HepG2 (cell line): ENCODE results near the gene MADCAM1. TPM values are rescaled to one million over a fixed set of nuclear protein-coding genes. Genes with fewer than 3 reads are reported as not detected.

Experiments used
- ATAC-seq: fragments of 200-7000 bp; cut with Tn5 transposase; 3 replicates; pipeline ENCODE4 v1.9.1; 2020; ENCODE audit warnings: mild to moderate bottlenecking, moderate library complexity
- BruUV-seq: library from RNA; stranded (reverse); fragments of 400-500 nt; replicated peaks from 2 replicates; lab custom pipeline; 2021; lab: Mats Ljungman, UMichigan
- CTCF ChIA-PET: fragments of 300-600 bp; formaldehyde crosslinking; extraction: SDS; loops from one replicate; lab custom pipeline; 2021; ENCODE audit warnings: low total read pairs, inconsistent platforms, low intra/inter-chr PET ratio; lab: Yijun Ruan, JAX
- POLR2A ChIA-PET: fragments of 350-600 bp; sonication (Branson Sonifier 250); formaldehyde crosslinking; loops from one replicate; lab custom pipeline; 2020; ENCODE audit warnings: antibody characterized with exemption, inconsistent platforms; lab: Yijun Ruan, JAX
- DNase-seq: peaks from one replicate; pipeline ENCODE4 v3.0.0-alpha.2; 2015; ENCODE audit warnings: low spot score
- FAIRE-seq: peaks from 3 replicates; lab custom pipeline; 2011; peaks lifted over from hg19 to GRCh38; lab: Jason Lieb, UNC
- H2AFZ ChIP-seq: one replicate; pipeline ENCODE4 v1.6.1; 2011; ENCODE audit warnings: low read length, inconsistent platforms
- H3K27ac ChIP-seq: fragments of 300-600 bp; 3 replicates; pipeline ENCODE4 v1.8.0; 2011; ENCODE audit warnings: mixed run types, mild to moderate bottlenecking, mixed read lengths, low read length, inconsistent platforms; ENCODE audit not compliant: insufficient read depth; ENCODE audit errors: extremely low read length
- H3K27me3 ChIP-seq, 2 experiments: fragments of 200-600 bp in 1 of 2; 2 replicates in 1 of 2; 3 replicates in 1 of 2; pipeline versions ENCODE4 v1.6.0 to v1.8.0; 2011; ENCODE audit warnings: low read length in 2 of 2, mild to moderate bottlenecking in 2 of 2, moderate library complexity in 2 of 2, inconsistent platforms in 1 of 2; ENCODE audit not compliant: insufficient read depth in 2 of 2, control insufficient read depth in 1 of 2
- H3K36me3 ChIP-seq, 2 experiments: fragments of 200-600 bp in 1 of 2; replicated peaks in 1 of 2; 2 replicates in 1 of 2; 3 replicates in 1 of 2; pipeline versions ENCODE4 v1.5.1 to v1.8.0; 2011; ENCODE audit warnings: low read length in 2 of 2, inconsistent platforms in 1 of 2; ENCODE audit not compliant: insufficient read depth in 2 of 2, control insufficient read depth in 1 of 2
- H3K4me1 ChIP-seq: 2 replicates; pipeline ENCODE4 v1.5.1; 2012; ENCODE audit warnings: low read length, inconsistent platforms; ENCODE audit not compliant: insufficient read depth
- H3K4me2 ChIP-seq: 2 replicates; pipeline ENCODE4 v1.6.0; 2011; ENCODE audit warnings: low read depth, low read length, inconsistent platforms
- H3K4me3 ChIP-seq, 3 experiments: fragments of 200-600 bp in 1 of 3; sonication (generic), shearing (Covaris generic) in 1 of 3; replicated peaks in 1 of 3; 2 replicates each; pipeline ENCODE4 v1.5.1; 2011 to 2016; ENCODE audit warnings: low read length in 3 of 3, inconsistent platforms in 2 of 3, low read depth in 2 of 3, mild to moderate bottlenecking in 2 of 3, control low read depth in 1 of 3, mixed read lengths in 1 of 3; ENCODE audit not compliant: insufficient read depth in 1 of 3
- H3K79me2 ChIP-seq: one replicate; pipeline ENCODE4 v1.6.1; 2011; ENCODE audit warnings: low read length, inconsistent platforms; ENCODE audit not compliant: insufficient read depth
- H3K9ac ChIP-seq: 2 replicates; pipeline ENCODE4 v1.6.0; 2011; ENCODE audit warnings: mild to moderate bottlenecking, low read depth, low read length, inconsistent platforms; ENCODE audit not compliant: insufficient read depth
- H3K9me3 ChIP-seq: 2 replicates; pipeline ENCODE4 v1.5.1; 2012; ENCODE audit warnings: mild to moderate bottlenecking, low read length
- H4K20me1 ChIP-seq: 2 replicates; pipeline ENCODE4 v1.6.0; 2011; ENCODE audit warnings: inconsistent platforms, mild to moderate bottlenecking, low read length, moderate library complexity; ENCODE audit not compliant: insufficient read depth
- HES4 ChIP-seq: sonication (generic); formaldehyde crosslinking; IDR thresholded peaks from 2 replicates; pipeline ENCODE4 v1.9.0; 2021; ENCODE audit warnings: mild to moderate bottlenecking, missing genetic modification reagents, borderline replicate concordance
- HIVEP1 ChIP-seq: sonication (generic); formaldehyde crosslinking; IDR thresholded peaks from 2 replicates; pipeline ENCODE4 v1.4.0; 2020; ENCODE audit warnings: mild to moderate bottlenecking, missing genetic modification reagents
- MIXL1 ChIP-seq: IDR thresholded peaks from 2 replicates; pipeline ENCODE4 v1.6.1; 2016
- POGZ ChIP-seq: sonication (generic); formaldehyde crosslinking; IDR thresholded peaks from 2 replicates; pipeline ENCODE4 v1.4.0; 2020; ENCODE audit warnings: mild to moderate bottlenecking, missing genetic modification reagents
- POLR2A ChIP-seq, 2 experiments: IDR thresholded peaks; 2 replicates each; pipeline ENCODE4 v1.6.1; 2011; ENCODE audit warnings: low read depth in 2 of 2, low read length in 2 of 2, mild to moderate bottlenecking in 1 of 2, moderate library complexity in 1 of 2; ENCODE audit not compliant: insufficient read depth in 1 of 2
- TBX2 ChIP-seq: sonication (generic); formaldehyde crosslinking; IDR thresholded peaks from 2 replicates; pipeline ENCODE4 v1.5.0; 2020; ENCODE audit warnings: missing genetic modification reagents, mild to moderate bottlenecking, borderline replicate concordance
- THAP11 ChIP-seq: IDR thresholded peaks from 2 replicates; pipeline ENCODE4 v1.6.1; 2016; ENCODE audit warnings: missing biosample characterization, missing genetic modification reagents
- ZBTB38 ChIP-seq: sonication (generic); formaldehyde crosslinking; IDR thresholded peaks from 2 replicates; pipeline ENCODE4 v1.5.1; 2020; ENCODE audit warnings: mild to moderate bottlenecking, missing genetic modification reagents
- ZKSCAN8 ChIP-seq: IDR thresholded peaks from 2 replicates; pipeline ENCODE4 v1.6.1; 2016; ENCODE audit warnings: borderline replicate concordance, missing genetic modification reagents, missing compliant biosample characterization
- ZMYM4 ChIP-seq: sonication (generic); formaldehyde crosslinking; IDR thresholded peaks from 2 replicates; pipeline ENCODE4 v1.8.1; 2023; ENCODE audit warnings: mild to moderate bottlenecking, missing genetic modification reagents
- ZNF446 ChIP-seq: sonication (generic); formaldehyde crosslinking; IDR thresholded peaks from 2 replicates; pipeline ENCODE4 v1.5.0; 2020; ENCODE audit warnings: mild to moderate bottlenecking, missing genetic modification reagents
- ZNF576 ChIP-seq: sonication (generic); formaldehyde crosslinking; IDR thresholded peaks from 2 replicates; pipeline ENCODE4 v1.4.0; 2020; ENCODE audit warnings: mild to moderate bottlenecking, missing genetic modification reagents
- ZNF687 ChIP-seq: sonication (generic); formaldehyde crosslinking; IDR thresholded peaks from 2 replicates; pipeline ENCODE4 v1.5.1; 2020; ENCODE audit warnings: mild to moderate bottlenecking, missing genetic modification reagents, moderate library complexity
- ZNF784 ChIP-seq: sonication (generic); formaldehyde crosslinking; IDR thresholded peaks from 2 replicates; pipeline ENCODE4 v1.5.1; 2020; ENCODE audit warnings: missing genetic modification reagents, mild to moderate bottlenecking, borderline replicate concordance
- ZNF879 ChIP-seq: sonication (generic); formaldehyde crosslinking; IDR thresholded peaks from 2 replicates; pipeline ENCODE4 v1.8.1; 2023; ENCODE audit warnings: missing genetic modification reagents
- ZUFSP ChIP-seq: sonication (generic); formaldehyde crosslinking; IDR thresholded peaks from 2 replicates; pipeline ENCODE4 v1.9.0; 2021; ENCODE audit warnings: missing genetic modification reagents, mild to moderate bottlenecking, borderline replicate concordance
- WGBS: methylation state at CpG from one replicate; pipeline ENCODE4 v1.1.6; 2017; ENCODE audit warnings: low lambda C conversion rate; 5-methylcytosine and 5-hydroxymethylcytosine counted together
- in situ Hi-C: cut with HindIII; loops from 2 replicates; pipeline ENCODE4 v1.10.0; 2017; ENCODE audit warnings: low pct_unique_long_range_greater_than_20kb; ENCODE audit not compliant: extremely low pct_ligation_motif_present
- intact Hi-C: fragments of 100-400 bp; cut with micrococcal nuclease; formaldehyde crosslinking; loops from one replicate; pipeline ENCODE4 v1.10.0; 2022; ENCODE audit not compliant: unreplicated experiment
- polyA plus RNA-seq, 8 experiments: library from polyadenylated mRNA; depleted of rRNA in 3 of 8; stranded (reverse) in 7 of 8; unstranded in 1 of 8; fragments of >200 nt; fragmentation: Illumina TruSeq in 4 of 8; extraction: Trizol in 4 of 8; gene quantifications; 2 replicates each; pipeline versions ENCODE4 v1.2.1 to v1.2.3, GENCODE V29; 2011 to 2016; ENCODE audit warnings: low read depth in 4 of 8, missing spikeins in 1 of 8, mixed read lengths in 1 of 8; ENCODE audit not compliant: insufficient read depth in 1 of 8
- total RNA-seq, 5 experiments: library from RNA; depleted of rRNA; stranded (reverse); fragments of >200 nt; fragmentation: Illumina TruSeq; extraction: Trizol; gene quantifications; 2 replicates each; pipeline ENCODE4 v1.2.3, GENCODE V29; 2016; ENCODE audit warnings: low read depth in 1 of 5

Gene MADCAM1
- total and polyA plus RNA-seq, 2 of the 13 experiments (the other 11 are each of a cell fraction or from before 2014, with no cell fraction given), result 0.29 to 0.33 TPM

GRCh38 chr19:533364-534058 lies 37.2 kb downstream of the MADCAM1 start:
- WGBS, result 31% methylated on average over 13 of the region's 25 CpGs
- Histone ChIP-seq H3K9me3 (no peaks in the 10 kb centered on the region), H3K27ac (peak overlapping the region; percentile 81), H3K9ac (peak overlapping the region; percentile 96), H3K36me3 (peaks cover 10 to 26% of the 10 kb centered on the region in 2 experiments; a peak in 4 of 5 replicates), H3K4me3 (peak overlapping the region; percentile 97 to 98 (median 97)), H2AFZ (no peak overlapping the region), H3K79me2 (peaks cover 37% of the 10 kb centered on the region), H3K27me3 (no peaks in the 10 kb centered on the region), H4K20me1 (peaks cover 27% of the 10 kb centered on the region; the same call in 1 of the 2 replicates), H3K4me2 (peak overlapping the region; percentile 96), H3K4me1 (peaks cover 45% of the 10 kb centered on the region)
- intact Hi-C loops, result no loop called here
- BruUV-seq, result no TSS peak
- POLR2A ChIA-PET, result interaction anchor here (0.8 to 3.7 kb wide), 8 partner anchors 9 to 205 kb away, joined by 3 to 32 read pairs (median 11); partner anchors contain the start of gene BSG
- CTCF ChIA-PET, result interaction anchor here (1.3 to 2.1 kb wide), 2 partner anchors 23 to 27 kb away, joined by 6 to 16 read pairs; partner anchors contain the start of gene TPGS1
- no peak for DNase-seq
- in situ Hi-C loops, result no loop called here
- no peak for ATAC-seq
- no peak for FAIRE-seq
- TF ChIP-seq POGZ (CRISPR knock-in tag), result 0 out of 2 replicates have a peak, but pooled peaks have one; percentile 4
- TF ChIP-seq TBX2, result no peak; the same call in 1 of the 2 replicates
- TF ChIP-seq ZNF687, result peak; percentile 47
- TF ChIP-seq HIVEP1 (CRISPR knock-in tag), result no peak
- TF ChIP-seq ZNF784 (CRISPR knock-in tag), result 0 out of 2 replicates have a peak, but pooled peaks have one; percentile 19
- TF ChIP-seq ZUFSP (CRISPR knock-in tag), result no peak
- TF ChIP-seq POLR2A (IDR thresholded peaks at IDR 0.05; ENCODE audit: insufficient read depth in 1 of 2, low read depth in 2 of 2, low read length in 2 of 2), result 0 out of 4 replicates have a peak, but pooled peaks of 1 of the 2 experiments have one; percentile 3
- TF ChIP-seq ZNF446, result 0 out of 2 replicates have a peak, but pooled peaks have one; percentile 65
- peak; percentile 51; the same call in 1 of the 2 replicates for TF ChIP-seq HES4 (CRISPR knock-in tag)
- TF ChIP-seq ZKSCAN8 (CRISPR knock-in tag), result no peak
- peak; percentile 58; the same call in 1 of the 2 replicates for TF ChIP-seq ZNF576
- 0 out of 2 replicates have a peak, but pooled peaks have one; percentile 23 for TF ChIP-seq ZNF879
- TF ChIP-seq THAP11 (CRISPR knock-in tag), result no peak
- 0 out of 2 replicates have a peak, but pooled peaks have one; percentile 7 for TF ChIP-seq ZMYM4 (CRISPR knock-in tag)
- peak; percentile 73; the same call in 1 of the 2 replicates for TF ChIP-seq ZBTB38 (CRISPR knock-in tag)
- TF ChIP-seq MIXL1, result no peak
